Spleen (tissue), 11 donors: ENCODE measurements around the gene LCN12. TPM values are rescaled to one million over a fixed set of nuclear protein-coding genes. Genes with fewer than 3 reads are reported as not detected.

Experiments
- DNase-seq: peaks from one replicate; pipeline ENCODE4 v3.0.0-alpha.2; 2020
- H3K27ac ChIP-seq, 8 donors: fragments of 200-600 bp; sonication (generic) in 7 of 8; 1 replicate in 4 of 8; 2 replicates in 4 of 8; pipeline versions ENCODE4 v1.5.0 to v1.8.0; 2016 to 2021; ENCODE audit warnings: inconsistent platforms in 4 of 8, mild to moderate bottlenecking in 4 of 8, moderate library complexity in 1 of 8
- H3K27me3 ChIP-seq, 7 donors: fragments of 200-600 bp; sonication (generic) in 6 of 7; replicated peaks in 1 of 7; 1 replicate in 4 of 7; 2 replicates in 3 of 7; pipeline versions ENCODE4 v1.5.0 to v1.8.0; 2016 to 2021; ENCODE audit warnings: inconsistent platforms in 3 of 7, mild to moderate bottlenecking in 1 of 7
- H3K36me3 ChIP-seq, 6 donors: fragments of 200-600 bp; sonication (generic) in 5 of 6; 1 replicate in 4 of 6; 2 replicates in 2 of 6; pipeline versions ENCODE4 v1.5.0 to v1.8.0; 2016 to 2021; ENCODE audit warnings: inconsistent platforms in 2 of 6
- H3K4me1 ChIP-seq, 6 donors: fragments of 200-600 bp; sonication (generic) in 5 of 6; 1 replicate in 3 of 6; 2 replicates in 3 of 6; pipeline versions ENCODE4 v1.5.0 to v1.8.0; 2016 to 2021; ENCODE audit warnings: inconsistent platforms in 3 of 6
- H3K4me3 ChIP-seq, 8 donors: fragments of 200-600 bp; sonication (generic) in 7 of 8; 1 replicate in 4 of 8; 2 replicates in 4 of 8; pipeline versions ENCODE4 v1.5.0 to v1.8.0; 2016 to 2021; ENCODE audit warnings: inconsistent platforms in 4 of 8, mild to moderate bottlenecking in 4 of 8, moderate library complexity in 2 of 8
- H3K9me3 ChIP-seq, 8 donors: fragments of 200-600 bp; sonication (generic) in 7 of 8; 1 replicate in 4 of 8; 2 replicates in 4 of 8; pipeline versions ENCODE4 v1.5.0 to v1.8.0; 2016 to 2021; ENCODE audit warnings: inconsistent platforms in 4 of 8
- CTCF ChIP-seq, 11 experiments: fragments of 200-600 bp in 7 of 11; fragments of 450-650 bp in 4 of 11; sonication (generic) in 4 of 11; IDR thresholded peaks in 8 of 11; conservative IDR thresholded peaks in 3 of 11; 1 replicate in 7 of 11; 2 replicates in 4 of 11; pipeline versions ENCODE4 v1.4.0 to v1.8.0; 2016 to 2021; ENCODE audit warnings: antibody characterized with exemption in 11 of 11, inconsistent platforms in 4 of 11, mild to moderate bottlenecking in 1 of 11
- POLR2A ChIP-seq, 3 donors: fragments of 450-650 bp; IDR thresholded peaks; one replicate each; pipeline ENCODE4 v1.5.1; 2017; ENCODE audit warnings: antibody characterized with exemption in 3 of 3, mild to moderate bottlenecking in 1 of 3
- POLR2AphosphoS5 ChIP-seq, 3 donors: sonication (generic); formaldehyde crosslinking; IDR thresholded peaks; one replicate each; pipeline ENCODE4 v1.5.1; 2017; ENCODE audit warnings: antibody characterized with exemption in 3 of 3
- WGBS, 5 donors: extraction: QIAGEN DNeasy Blood & Tissue Kit in 3 of 5; methylation state at CpG; one replicate each; pipeline versions ENCODE4 v1.1.5 to v1.1.7; 2013 to 2018; 5-methylcytosine and 5-hydroxymethylcytosine counted together
- intact Hi-C: fragments of 100-400 bp; cut with DNase I; formaldehyde crosslinking; loops from one replicate; pipeline ENCODE4 v1.15.0; 2023; ENCODE audit warnings: low total_unique reads
- polyA plus RNA-seq, 3 donors: library from polyadenylated mRNA; stranded (reverse); fragments of 200-250 nt; gene quantifications; one replicate each; pipeline ENCODE4 v1.2.1, GENCODE V29; 2013
- total RNA-seq, 7 donors: library from RNA; depleted of rRNA in 3 of 7; stranded (reverse); fragments of >200 nt in 3 of 7; fragmentation: NEBNext Ultra II Directional in 4 of 7; extraction: Animal tissue kit (Norgen Biotek cat#: 25700) in 4 of 7; gene quantifications; one replicate each; pipeline versions ENCODE4 v1.1.0 to v1.2.1, GENCODE V29; 2016 to 2021
- donor health status: healthy with polysubstance abuse.
- donor health status: DM: no; HTN: no; CAD: no; lungs with moderate emphysema.
- donor health status: DM: no; HTN: no; CAD: no.
- donor health status: Bipolar disorder and iron deficiency.
- donor health status: healthy.
- donor health status: DM: no; HTN: no; CAD: no.
- donor health status: DM: yes; HTN: yes; CAD: no.

Gene LCN12
- total and polyA plus RNA-seq, 10 donors, result 0.83 to 63.4 (median 8.3) TPM

GRCh38 chr9:136942112-136942880, 9.8 kb upstream of the LCN12 start:
- no peaks in the 10 kb centered on the region for H3K27me3 ChIP-seq
- H3K4me3 ChIP-seq, result peak overlapping the region in 3 of 8 donors; percentile 77 to 93 (median 89)
- no peak for TF ChIP-seq POLR2A (IDR thresholded peaks at IDR 0.05)
- TF ChIP-seq CTCF (IDR thresholded peaks at IDR 0.05 in 8 of 11, conservative IDR thresholded peaks at IDR 0.05 in 3 of 11), result no peak
- TF ChIP-seq POLR2AphosphoS5 (IDR thresholded peaks at IDR 0.05), result peak in 2 of 3 donors; percentile 18 to 26
- WGBS, 5 donors, result 89 to 93% (median 91%) methylated on average over 22 to 60 of the region's 60 CpGs
- peaks cover 21 to 93% (median 68%) of the 10 kb centered on the region in 6 donors for H3K4me1 ChIP-seq
- intact Hi-C loops, result loop anchor here (10.0 kb wide), 3 partner anchors 57 to 97 kb away; partner anchors contain the start of genes AJM1, FUT7, PHPT1 and TRAF2
- H3K27ac ChIP-seq, result peak overlapping the region in 2 of 8 donors; percentile 13 to 97
- no peaks in the 10 kb centered on the region for H3K9me3 ChIP-seq
- H3K36me3 ChIP-seq, result peaks cover 7 to 53% (median 39%) of the 10 kb centered on the region in 6 donors
- DNase-seq, result peak; percentile 78

GRCh38 chr9:136942881-136943230, 9.2 kb upstream of the LCN12 start:
- H3K27ac ChIP-seq, result peak overlapping the region in 4 of 8 donors; percentile 94 to 97 (median 96)
- H3K36me3 ChIP-seq, result peaks cover 7 to 48% (median 39%) of the 10 kb centered on the region in 6 donors
- peaks cover 24 to 93% (median 71%) of the 10 kb centered on the region in 6 donors for H3K4me1 ChIP-seq
- TF ChIP-seq POLR2AphosphoS5 (IDR thresholded peaks at IDR 0.05), result peak in 1 of 3 donors; percentile 1
- TF ChIP-seq POLR2A (IDR thresholded peaks at IDR 0.05), result no peak
- H3K4me3 ChIP-seq, result peak overlapping the region in 6 of 8 donors; percentile 77 to 93 (median 88)
- no peaks in the 10 kb centered on the region for H3K27me3 ChIP-seq
- DNase-seq, result no peak
- H3K9me3 ChIP-seq, result no peaks in the 10 kb centered on the region
- WGBS, 5 donors, result 90 to 100% (median 94%) methylated on average over 12 to 16 of the region's 16 CpGs
- intact Hi-C loops, result loop anchor here (10.0 kb wide), 3 partner anchors 58 to 98 kb away; partner anchors contain the start of genes AJM1, FUT7, PHPT1 and TRAF2

- Histone ChIP-seq H3K9me3 (no peaks in the 10 kb centered on the region), H3K4me3 (peak overlapping the region; percentile 72 to 93 (median 86)), H3K27ac (peak overlapping the region; percentile 85 to 97 (median 95)), H3K36me3 (peaks cover 7 to 46% (median 39%) of the 10 kb centered on the region in 6 donors), H3K4me1 (peaks cover 28 to 94% (median 73%) of the 10 kb centered on the region in 6 donors), H3K27me3 (no peaks in the 10 kb centered on the region)
- intact Hi-C loops, result loop anchor here (10.0 kb wide), 3 partner anchors 59 to 99 kb away; partner anchors contain the start of genes AJM1, FUT7, PHPT1 and TRAF2
- 24 to 45% (median 28%) methylated on average over 5 to 61 of the region's 61 CpGs for WGBS, 5 donors
- DNase-seq, result peak; percentile 92
- TF ChIP-seq CTCF (IDR thresholded peaks at IDR 0.05 in 8 of 11, conservative IDR thresholded peaks at IDR 0.05 in 3 of 11), result no peak
- TF ChIP-seq POLR2AphosphoS5 (IDR thresholded peaks at IDR 0.05), result peak in 1 of 3 donors; percentile 44
These were observed 8.5 kb upstream of the LCN12 start for GRCh38 chr9:136943291-136944211.

GRCh38 chr9:136944212-136944518, 7.9 kb upstream of the LCN12 start:
- WGBS, 5 donors, result 0% methylated on average over 9 to 45 of the region's 45 CpGs; no CpG with 5 or more reads in 1 of the 5 donors
- H3K27ac ChIP-seq, result peak overlapping the region; percentile 85 to 97 (median 95)
- H3K36me3 ChIP-seq, result peaks cover 7 to 43% (median 39%) of the 10 kb centered on the region in 6 donors
- DNase-seq, result no peak
- TF ChIP-seq POLR2A (IDR thresholded peaks at IDR 0.05) (no peak), CTCF (IDR thresholded peaks at IDR 0.05 in 8 of 11, conservative IDR thresholded peaks at IDR 0.05 in 3 of 11) (no peak), POLR2AphosphoS5 (IDR thresholded peaks at IDR 0.05) (no peak)
- H3K4me1 ChIP-seq, result peaks cover 24 to 94% (median 74%) of the 10 kb centered on the region in 6 donors
- no peaks in the 10 kb centered on the region for H3K9me3 ChIP-seq
- no peaks in the 10 kb centered on the region for H3K27me3 ChIP-seq
- intact Hi-C loops, result loop anchor here (10.0 kb wide), 3 partner anchors 59 to 99 kb away; partner anchors contain the start of genes AJM1, FUT7, PHPT1 and TRAF2
- H3K4me3 ChIP-seq, result peak overlapping the region; percentile 72 to 93 (median 86)
